Measurements from ENCODE around the gene HACD4.

Gene HACD4

GRCh38 chr9:20962536-20963225 is 68.8 kb downstream of the HACD4 start (continued):
- no peak for TF ChIP-seq ZNF132 (tag by site-specific recombination; IDR thresholded peaks at IDR 0.05; ENCODE audit: borderline replicate concordance)
- no peak for TF ChIP-seq ZNF521 (tag by site-specific recombination; IDR thresholded peaks at IDR 0.05)
- TF ChIP-seq ZNF549 (tag by site-specific recombination; IDR thresholded peaks at IDR 0.05) = no peak
- TF ChIP-seq, protein P1, sequence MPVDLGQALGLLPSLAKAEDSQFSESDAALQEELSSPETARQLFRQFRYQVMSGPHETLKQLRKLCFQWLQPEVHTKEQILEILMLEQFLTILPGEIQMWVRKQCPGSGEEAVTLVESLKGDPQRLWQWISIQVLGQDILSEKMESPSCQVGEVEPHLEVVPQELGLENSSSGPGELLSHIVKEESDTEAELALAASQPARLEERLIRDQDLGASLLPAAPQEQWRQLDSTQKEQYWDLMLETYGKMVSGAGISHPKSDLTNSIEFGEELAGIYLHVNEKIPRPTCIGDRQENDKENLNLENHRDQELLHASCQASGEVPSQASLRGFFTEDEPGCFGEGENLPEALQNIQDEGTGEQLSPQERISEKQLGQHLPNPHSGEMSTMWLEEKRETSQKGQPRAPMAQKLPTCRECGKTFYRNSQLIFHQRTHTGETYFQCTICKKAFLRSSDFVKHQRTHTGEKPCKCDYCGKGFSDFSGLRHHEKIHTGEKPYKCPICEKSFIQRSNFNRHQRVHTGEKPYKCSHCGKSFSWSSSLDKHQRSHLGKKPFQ (tag by site-specific recombination; IDR thresholded peaks at IDR 0.05) = no peak
- no peak for TF ChIP-seq HOXD13 (CRISPR knock-in tag; IDR thresholded peaks at IDR 0.05; ENCODE audit: borderline replicate concordance)
- TF ChIP-seq ZNF596 (tag by site-specific recombination; IDR thresholded peaks at IDR 0.05) = no peak
- TF ChIP-seq BCL11B (tag by site-specific recombination; IDR thresholded peaks at IDR 0.05; ENCODE audit: low read depth) = no peak
- TF ChIP-seq ZFP41 (tag by site-specific recombination; IDR thresholded peaks at IDR 0.05; ENCODE audit: borderline replicate concordance) = no peak
- TF ChIP-seq AEBP2 (tag by site-specific recombination; IDR thresholded peaks at IDR 0.05; ENCODE audit: borderline replicate concordance) = no peak
- TF ChIP-seq, protein P2, sequence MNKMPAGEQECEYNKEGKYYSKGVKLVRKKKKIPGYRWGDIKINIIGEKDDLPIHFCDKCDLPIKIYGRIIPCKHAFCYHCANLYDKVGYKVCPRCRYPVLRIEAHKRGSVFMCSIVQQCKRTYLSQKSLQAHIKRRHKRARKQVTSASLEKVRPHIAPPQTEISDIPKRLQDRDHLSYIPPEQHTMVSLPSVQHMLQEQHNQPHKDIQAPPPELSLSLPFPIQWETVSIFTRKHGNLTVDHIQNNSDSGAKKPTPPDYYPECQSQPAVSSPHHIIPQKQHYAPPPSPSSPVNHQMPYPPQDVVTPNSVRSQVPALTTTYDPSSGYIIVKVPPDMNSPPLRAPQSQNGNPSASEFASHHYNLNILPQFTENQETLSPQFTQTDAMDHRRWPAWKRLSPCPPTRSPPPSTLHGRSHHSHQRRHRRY (tag by site-specific recombination; IDR thresholded peaks at IDR 0.05) = no peak

DNA sequence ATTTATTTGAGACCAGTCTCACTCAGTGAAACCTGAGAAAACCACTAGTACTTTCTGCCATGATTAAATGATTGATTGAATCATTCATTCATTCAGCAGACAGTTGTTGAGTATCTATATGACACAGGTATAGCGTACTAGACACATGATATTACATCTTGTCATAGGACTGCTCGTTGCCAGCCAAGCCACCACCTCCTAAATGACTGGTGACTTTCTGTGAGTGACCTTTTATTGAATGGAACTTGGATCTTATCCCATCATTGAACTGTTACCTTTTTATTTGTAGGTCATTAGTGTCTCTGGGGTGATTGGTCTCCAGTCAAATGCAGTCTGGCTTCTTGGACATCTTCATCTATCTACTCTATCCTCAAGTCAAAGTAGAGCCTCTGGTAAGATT is 80.7 kb downstream of the HACD4 start:
- Histone ChIP-seq H3K4me3 (ENCODE audit: low read depth, low read length) (no peak overlapping the region), H3K36me3 (ENCODE audit: control insufficient read depth in 2 of 2, insufficient read depth in 1 of 2, low read length in 2 of 2) (peaks cover 0 to 45% of the 10 kb centered on the region in 2 experiments; a peak in 2 of 3 replicates), H3K4me1 (ENCODE audit: control insufficient read depth, insufficient read depth, low read length) (no peaks in the 10 kb centered on the region), H3K27ac (ENCODE audit: extremely low read depth, low read depth, low read length) (no peak overlapping the region), H3K9me3 (ENCODE audit: control insufficient read depth, insufficient read depth, low read depth, low read length) (no peaks in the 10 kb centered on the region)
- CTCF ChIA-PET = interaction anchor here (0.7 to 2.7 kb wide), 2 partner anchors 10 to 62 kb away, joined by 3 to 12 read pairs; no protein-coding TSS in a partner anchor
- TF ChIP-seq, protein P3, sequence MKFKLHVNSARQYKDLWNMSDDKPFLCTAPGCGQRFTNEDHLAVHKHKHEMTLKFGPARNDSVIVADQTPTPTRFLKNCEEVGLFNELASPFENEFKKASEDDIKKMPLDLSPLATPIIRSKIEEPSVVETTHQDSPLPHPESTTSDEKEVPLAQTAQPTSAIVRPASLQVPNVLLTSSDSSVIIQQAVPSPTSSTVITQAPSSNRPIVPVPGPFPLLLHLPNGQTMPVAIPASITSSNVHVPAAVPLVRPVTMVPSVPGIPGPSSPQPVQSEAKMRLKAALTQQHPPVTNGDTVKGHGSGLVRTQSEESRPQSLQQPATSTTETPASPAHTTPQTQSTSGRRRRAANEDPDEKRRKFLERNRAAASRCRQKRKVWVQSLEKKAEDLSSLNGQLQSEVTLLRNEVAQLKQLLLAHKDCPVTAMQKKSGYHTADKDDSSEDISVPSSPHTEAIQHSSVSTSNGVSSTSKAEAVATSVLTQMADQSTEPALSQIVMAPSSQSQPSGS (tag by site-specific recombination; IDR thresholded peaks at IDR 0.05; ENCODE audit: low read depth) = no peak
- no peak for TF ChIP-seq ZNF16 (tag by site-specific recombination; IDR thresholded peaks at IDR 0.05; ENCODE audit: low read depth)
- no peak for TF ChIP-seq ZNF555 (tag by site-specific recombination; conservative IDR thresholded peaks at IDR 0.05)
- no peak for TF ChIP-seq ZNF707 (tag by site-specific recombination; IDR thresholded peaks at IDR 0.05)
- TF ChIP-seq KLF1 (tag by site-specific recombination; IDR thresholded peaks at IDR 0.05) = no peak
- TF ChIP-seq ZNF404 (tag by site-specific recombination; IDR thresholded peaks at IDR 0.05) = no peak
- TF ChIP-seq ZNF785 (tag by site-specific recombination; IDR thresholded peaks at IDR 0.05) = no peak
- no peak for TF ChIP-seq ZNF529 (tag by site-specific recombination; IDR thresholded peaks at IDR 0.05; ENCODE audit: insufficient replicate concordance)
- TF ChIP-seq, protein P4, sequence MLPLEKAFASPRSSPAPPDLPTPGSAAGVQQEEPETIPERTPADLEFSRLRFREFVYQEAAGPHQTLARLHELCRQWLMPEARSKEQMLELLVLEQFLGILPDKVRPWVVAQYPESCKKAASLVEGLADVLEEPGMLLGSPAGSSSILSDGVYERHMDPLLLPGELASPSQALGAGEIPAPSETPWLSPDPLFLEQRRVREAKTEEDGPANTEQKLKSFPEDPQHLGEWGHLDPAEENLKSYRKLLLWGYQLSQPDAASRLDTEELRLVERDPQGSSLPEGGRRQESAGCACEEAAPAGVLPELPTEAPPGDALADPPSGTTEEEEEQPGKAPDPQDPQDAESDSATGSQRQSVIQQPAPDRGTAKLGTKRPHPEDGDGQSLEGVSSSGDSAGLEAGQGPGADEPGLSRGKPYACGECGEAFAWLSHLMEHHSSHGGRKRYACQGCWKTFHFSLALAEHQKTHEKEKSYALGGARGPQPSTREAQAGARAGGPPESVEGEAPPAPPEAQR (tag by site-specific recombination; IDR thresholded peaks at IDR 0.05) = no peak
- no peak for TF ChIP-seq MEIS1 (CRISPR knock-in tag; IDR thresholded peaks at IDR 0.05; ENCODE audit: borderline replicate concordance)
- TF ChIP-seq ZBTB20 (tag by site-specific recombination; IDR thresholded peaks at IDR 0.05) = no peak
- no peak for TF ChIP-seq ZBTB8A (tag by site-specific recombination; IDR thresholded peaks at IDR 0.05)
- no peak for TF ChIP-seq SALL2 (tag by site-specific recombination; IDR thresholded peaks at IDR 0.05; ENCODE audit: borderline replicate concordance)
- POLR2A ChIA-PET = no interaction called here

Data from HEK293 (cell line).